Measurements from ENCODE around the gene TATDN2.
"Not testable (repeated sequence)": the region's sequence is repeated elsewhere in the genome, so short reads cannot be mapped to it uniquely, and the experiment has no call there.

The TATDN2 gene

DNA sequence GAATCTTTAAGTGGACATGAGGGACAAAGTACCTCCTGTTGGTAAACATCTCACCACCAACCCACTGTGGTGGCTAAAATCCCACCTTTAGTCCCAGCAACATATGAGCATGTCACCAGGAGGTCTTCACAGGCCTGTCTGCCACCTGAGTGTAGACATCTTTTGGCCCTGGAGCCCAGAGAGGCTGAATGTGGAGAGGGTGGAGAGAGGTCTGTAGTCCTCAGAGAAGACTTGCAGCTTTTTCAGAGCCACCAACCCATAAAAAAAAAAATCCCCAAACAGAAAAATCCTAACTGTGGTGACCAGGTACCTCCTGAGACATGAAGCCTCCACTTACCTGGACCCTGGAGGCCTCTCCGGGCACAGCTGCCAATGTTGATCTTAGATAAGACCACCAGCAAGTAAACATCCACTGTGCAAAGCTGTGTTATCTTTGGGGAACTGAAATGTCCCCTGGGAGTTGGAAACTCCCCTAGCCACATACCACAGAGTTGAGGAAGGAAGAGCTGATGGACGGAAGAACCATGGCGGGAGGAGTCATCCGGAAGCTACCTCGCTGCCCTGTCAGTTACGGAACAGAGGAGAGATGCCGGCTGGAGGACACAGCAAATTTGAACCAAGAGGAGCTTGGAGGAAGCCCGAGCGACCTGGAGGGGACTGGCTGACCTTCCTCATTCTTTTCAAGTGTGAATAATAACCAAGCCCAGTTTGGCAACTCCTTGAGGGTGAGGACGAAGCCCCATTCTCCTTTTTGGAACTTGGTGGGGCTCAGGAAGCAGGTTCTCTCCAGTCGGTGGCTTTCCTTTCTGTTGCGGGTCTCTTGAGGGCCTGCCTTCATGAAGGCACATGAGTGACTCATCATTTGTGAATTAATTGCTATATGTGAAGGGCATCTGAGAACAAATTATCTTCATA, 44.5 kb downstream of the TATDN2 start, which contains the start of gene GHRL:
GHRL (minus strand) TSS at position 443 of the 915 bp plus-strand sequence. CDS start 2,767 bp downstream, outside the sequence.
- DNase-seq, result no peak

- DNase-seq, result no peak
These were observed 45.8 kb downstream of the TATDN2 start for GRCh38 chr3:10294030-10294586.

DNA sequence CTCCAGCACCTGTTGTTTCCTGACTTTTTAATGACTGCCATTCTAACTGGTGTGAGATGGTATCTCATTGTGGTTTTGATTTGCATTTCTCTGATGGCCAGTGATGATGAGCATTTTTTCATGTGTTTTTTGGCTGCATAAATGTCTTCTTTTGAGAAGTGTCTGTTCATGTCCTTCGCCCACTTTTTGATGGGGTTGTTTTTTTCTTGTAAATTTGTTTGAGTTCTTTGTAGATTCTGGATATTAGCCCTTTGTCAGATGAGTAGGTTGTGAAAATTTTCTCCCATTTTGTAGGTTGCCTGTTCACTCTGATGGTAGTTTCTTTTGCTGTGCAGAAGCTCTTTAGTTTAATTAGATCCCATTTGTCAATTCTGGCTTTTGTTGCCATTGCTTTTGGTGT, 49.8 kb downstream of the TATDN2 start:
- DNase-seq, result not testable (repeated sequence)

DNA sequence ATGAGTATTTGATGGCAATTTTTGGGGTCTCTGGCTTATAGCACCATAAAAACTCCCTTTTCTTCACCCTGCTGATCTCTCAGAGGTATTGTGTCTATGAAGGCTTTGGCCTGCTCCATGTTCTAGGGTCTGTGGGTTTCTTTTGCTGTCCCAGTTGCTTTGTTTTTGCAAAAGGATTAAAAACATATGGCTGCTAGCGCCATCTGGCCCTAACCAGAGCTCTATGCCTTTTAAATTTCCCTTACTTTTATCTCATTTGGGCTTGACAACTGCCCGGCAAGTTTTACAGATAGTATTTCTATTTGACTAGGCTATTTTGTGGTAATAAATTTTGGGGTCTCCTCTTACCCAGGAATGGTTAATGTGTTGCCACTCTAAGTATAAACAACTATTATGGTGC, 50.9 kb downstream of the TATDN2 start:
- no peak for DNase-seq

DNA sequence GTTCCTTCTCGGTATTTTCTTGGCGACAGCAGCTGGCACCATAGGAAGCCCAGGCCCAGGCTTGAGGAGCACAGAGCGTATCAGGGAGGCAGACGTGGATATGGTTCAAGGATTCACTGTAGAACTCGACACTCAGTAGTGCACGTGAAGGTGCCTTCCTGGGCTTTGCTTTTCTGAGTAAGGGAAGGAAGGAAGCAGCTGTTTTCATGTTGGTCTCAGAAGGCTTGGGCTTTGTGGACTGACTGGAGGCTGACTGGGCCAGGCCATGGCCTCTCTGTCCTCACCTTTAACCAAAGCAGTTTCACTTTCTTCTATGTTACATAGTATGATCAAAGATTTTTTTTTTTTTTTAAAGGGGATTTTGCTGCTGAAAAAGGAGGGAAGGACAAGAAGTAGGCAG, 51.4 kb downstream of the TATDN2 start:
- no peak for DNase-seq

DNA sequence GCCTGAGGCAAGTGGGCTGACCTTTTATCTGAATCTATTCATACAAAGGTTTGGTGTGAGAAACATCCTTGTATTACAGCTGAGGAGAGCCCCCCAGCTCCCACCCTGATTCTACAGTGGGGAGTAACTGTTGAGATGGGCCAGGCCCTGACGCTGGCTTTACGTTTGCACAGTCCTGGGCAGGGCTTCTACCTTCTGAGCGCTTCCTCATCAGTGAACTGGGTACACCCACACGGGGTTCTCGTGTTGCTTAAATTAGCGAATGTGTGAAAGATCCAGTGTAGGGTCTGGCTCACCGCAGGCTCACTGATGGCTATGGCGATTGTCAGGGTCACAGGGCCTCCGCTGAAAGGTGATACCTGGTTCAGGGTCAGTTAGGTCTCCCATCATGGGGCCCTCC, 51.8 kb downstream of the TATDN2 start:
- DNase-seq, result no peak

DNA sequence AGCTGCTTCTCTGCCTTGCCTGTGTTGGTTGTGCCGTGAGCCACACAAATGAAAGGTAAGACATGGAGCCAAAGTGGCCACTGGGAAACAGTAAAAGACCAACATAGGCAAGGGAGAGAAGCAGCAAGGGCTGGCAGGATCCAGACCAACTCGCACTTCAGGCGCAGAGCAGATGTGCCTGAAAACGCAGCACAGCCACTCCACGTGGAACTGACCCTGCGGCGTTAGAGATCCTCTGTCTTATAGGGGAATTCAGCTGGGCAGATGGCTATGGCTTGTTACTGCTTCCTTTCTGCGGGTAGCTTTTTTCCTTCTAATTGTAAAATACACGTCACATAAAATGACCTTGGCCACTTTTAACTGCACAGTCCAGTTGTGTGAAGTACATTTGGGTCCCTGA, 54.8 kb downstream of the TATDN2 start:
- no peak for DNase-seq

- DNase-seq, result no peak
These were observed 55.5 kb downstream of the TATDN2 start for GRCh38 chr3:10303785-10304184.

DNA sequence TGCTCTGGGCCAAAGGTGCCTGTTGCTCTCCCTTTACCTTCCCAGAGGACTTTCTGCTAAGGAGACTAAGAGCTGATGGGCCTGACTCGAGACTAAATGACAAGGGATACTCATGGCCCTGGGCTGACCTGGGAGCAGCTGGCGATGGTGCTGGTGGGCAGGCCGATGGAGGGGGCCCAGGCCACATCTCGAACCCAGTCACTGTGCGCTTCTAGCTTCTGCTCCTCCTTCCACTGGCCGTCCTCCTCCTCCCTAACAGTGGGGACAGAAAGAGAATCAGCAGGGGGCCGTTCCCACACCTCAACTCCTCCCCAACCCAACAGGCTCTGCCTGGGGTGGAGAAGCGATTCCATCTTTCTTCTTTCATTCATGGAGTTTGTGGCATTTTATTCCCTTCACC, 56.6 kb downstream of the TATDN2 start:
- no peak for DNase-seq

DNA sequence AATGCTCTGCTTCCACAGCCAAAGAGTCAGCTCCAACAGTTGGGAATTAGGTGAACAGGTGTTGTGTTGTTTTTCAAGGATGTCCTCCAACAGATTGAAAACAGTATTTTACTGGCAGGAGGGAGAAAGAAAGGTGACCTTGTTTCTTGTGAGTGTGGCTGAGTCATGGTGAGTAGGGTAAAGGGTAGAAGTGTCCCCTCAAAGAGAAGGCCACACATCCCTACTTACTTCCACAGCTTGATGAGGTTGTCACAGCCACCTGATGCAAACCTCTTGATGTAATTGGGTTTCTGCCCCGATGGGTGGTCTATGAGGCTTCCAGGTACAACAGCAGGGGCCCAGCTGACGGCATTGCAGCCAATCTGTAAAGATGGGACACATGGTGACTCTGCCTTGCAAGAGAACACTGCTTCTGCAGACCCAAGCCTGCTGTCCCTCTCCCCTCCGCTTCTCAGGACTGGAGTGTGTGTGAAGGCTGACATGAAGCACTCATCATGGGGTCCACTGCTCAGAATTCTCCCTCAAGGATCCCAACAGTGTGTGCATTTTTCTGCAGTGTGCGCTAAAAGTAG, 57.2 kb downstream of the TATDN2 start:
- no peak for DNase-seq

GRCh38 chr3:10306156-10306555, 57.9 kb downstream of the TATDN2 start:
- no peak for DNase-seq

GRCh38 chr3:10308678-10309077, 60.4 kb downstream of the TATDN2 start:
- DNase-seq, result no peak

DNA sequence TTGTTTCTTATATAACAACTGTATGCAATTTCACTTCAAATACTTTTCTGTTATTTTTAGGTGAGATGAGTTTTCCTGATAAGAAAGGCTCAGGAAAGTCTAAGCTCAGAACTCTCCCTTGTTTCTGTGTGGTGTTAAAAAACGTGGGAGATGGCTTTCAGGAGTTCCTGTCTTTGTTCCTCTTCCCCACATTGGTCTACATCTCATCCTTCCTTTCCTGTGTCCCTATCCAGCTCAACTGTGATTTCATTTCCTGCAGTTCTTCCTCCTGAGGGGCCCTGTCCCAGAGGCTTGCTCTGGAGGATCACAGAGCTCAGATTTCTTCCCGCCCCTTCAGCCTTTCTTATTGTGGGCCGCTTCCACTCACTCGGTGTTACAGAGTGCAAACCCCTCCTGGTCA, 61.5 kb downstream of the TATDN2 start:
- no peak for DNase-seq

- DNase-seq, result no peak
These were observed 62.3 kb downstream of the TATDN2 start for GRCh38 chr3:10310578-10310977.

DNA sequence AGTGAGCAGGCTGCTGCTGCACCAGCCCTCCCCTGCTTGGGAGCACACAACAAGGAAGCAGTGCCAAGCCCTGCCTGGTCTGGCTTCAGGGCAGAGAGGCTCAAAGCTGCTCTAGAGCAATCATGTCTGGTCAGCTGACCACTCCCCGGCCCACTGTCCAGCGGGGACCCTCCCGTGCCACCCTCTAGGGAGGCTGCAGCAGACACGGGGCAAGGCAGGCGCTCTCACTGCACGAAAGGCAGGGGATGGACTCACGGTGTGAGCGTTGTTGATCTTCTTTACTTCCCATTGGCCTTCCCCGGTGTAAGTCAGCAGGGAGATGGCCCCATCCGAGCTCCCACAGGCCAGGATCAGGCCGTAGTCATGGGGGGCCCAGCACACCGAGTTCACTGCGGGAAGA, 63.5 kb downstream of the TATDN2 start:
- no peak for DNase-seq

DNA sequence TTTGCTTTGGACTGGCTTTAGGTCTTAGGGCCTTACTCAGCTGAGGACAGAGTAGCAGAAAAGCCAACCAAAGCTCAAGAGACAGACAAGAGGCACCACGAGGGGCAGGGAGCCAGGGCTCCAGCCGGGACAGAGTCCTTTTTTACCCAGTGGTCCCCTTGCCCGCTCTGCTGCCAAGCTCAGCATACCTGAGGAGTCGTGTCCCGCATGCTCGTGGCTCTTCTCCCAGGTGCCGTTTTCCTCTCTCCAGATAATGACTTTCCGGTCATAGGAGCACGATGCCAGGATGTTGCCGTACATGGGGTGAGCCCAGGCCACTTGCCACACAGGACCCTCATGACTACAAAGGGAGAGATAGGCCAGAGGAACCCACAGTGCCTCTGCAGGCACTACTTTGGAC, 64.1 kb downstream of the TATDN2 start:
- no peak for DNase-seq

GRCh38 chr3:10312861-10313260, 64.6 kb downstream of the TATDN2 start:
- no peak for DNase-seq

DNA sequence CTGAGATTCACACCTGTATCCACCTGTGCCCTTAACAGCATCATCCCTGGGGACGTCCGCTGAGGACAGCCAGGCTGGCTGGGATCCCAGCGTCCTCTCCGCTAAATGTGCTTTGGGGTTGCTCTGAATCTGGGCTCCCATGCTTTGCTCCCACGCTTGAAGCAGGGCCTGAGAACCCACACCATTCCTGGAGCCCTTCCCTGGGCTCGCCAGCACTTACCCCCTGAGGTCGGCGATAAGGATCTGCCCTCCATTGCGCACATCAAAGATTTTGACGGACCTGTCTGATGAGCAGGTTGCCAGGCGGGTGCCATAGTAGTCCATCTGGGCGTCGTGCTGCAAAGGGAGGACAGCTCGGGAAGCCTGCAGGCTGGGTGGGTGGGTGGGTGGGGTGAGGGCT, 66.8 kb downstream of the TATDN2 start:
- DNase-seq, result no peak

- DNase-seq, result no peak
These were observed 67.6 kb downstream of the TATDN2 start for GRCh38 chr3:10315771-10316344.

GRCh38 chr3:10317311-10317960, 69.2 kb downstream of the TATDN2 start:
- no peak for DNase-seq

DNA sequence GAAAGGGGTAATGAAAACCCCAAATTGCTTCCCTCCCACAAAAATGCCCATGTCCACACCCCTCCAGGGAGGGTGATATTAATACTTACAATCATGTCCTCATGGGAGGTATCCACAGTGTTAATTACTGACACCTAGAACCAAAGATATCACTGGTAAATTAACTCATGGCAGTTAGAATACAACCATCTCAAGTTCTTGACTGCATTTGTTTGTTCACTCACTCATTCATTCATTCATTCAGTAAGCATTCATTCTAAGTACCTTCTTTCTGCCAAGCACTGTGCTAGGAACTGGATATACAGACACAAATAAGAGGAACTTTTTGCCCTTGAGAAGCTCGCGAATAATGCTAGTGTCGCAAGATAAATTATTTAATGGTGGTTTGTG, 69.7 kb downstream of the TATDN2 start:
- no peak for DNase-seq

DNA sequence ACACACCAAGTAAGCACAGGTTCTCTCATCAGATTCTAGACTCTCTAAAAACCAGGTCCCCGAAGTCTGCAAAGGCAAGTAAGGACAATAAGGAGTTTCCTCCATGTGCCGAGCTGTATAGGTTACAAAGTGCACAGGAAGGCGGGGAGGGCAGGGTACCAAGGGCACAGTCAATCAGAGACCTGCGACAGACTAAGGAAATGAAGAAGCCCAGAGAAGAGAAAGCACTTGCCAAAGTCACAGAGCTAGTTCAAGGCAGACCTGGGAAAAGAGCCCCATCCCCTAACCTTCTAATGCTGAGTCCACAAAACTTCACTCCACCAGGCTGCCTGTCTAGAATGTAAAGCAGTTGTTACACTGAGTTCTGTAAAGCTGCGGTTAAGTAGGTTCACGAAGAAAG, 71.0 kb downstream of the TATDN2 start:
- no peak for DNase-seq

DNA sequence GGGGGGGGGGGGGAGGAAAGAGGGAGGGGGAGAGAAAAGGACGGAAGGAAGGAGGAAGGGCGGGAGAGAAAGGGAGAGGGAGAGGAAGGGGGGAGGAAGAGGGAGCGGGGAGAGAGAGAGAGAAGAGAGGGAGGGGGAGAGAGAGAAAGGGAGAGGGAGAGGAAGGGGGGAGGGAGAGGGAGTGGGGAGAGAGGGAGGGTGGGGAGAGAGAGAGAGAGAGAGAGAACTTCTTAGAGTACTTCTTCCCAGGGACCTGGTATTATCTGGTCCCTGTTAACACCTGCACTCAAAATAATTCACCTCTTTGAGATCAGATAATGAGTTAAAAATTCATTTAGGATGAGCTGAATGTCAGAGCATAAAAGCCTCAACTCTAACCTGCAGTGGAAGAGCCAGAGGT, 71.5 kb downstream of the TATDN2 start:
- no peak for DNase-seq

Data from activated gamma-delta T cell treated with Interleukin-2 at 50 U/mL for 16 hours (primary cell).